A549 (cell line): ENCODE measurements around the gene CNOT3.

Experiments
- CEBPB ChIP-seq, 2 experiments: fragments of >200 bp in 1 of 2; sonication (Bioruptor Twin) in 1 of 2; formaldehyde crosslinking in 1 of 2; IDR thresholded peaks; 2 replicates each; pipeline ENCODE4 v1.6.1; 2012 to 2016
- CTCF ChIP-seq: fragments of >200 bp; sonication (Bioruptor Twin); formaldehyde crosslinking; IDR thresholded peaks from 3 replicates; pipeline ENCODE4 v1.5.1; 2016
- POLR2A ChIP-seq: IDR thresholded peaks from 2 replicates; pipeline ENCODE4 v1.6.1; 2012; ENCODE audit warnings: mild to moderate bottlenecking, low read length

- TF ChIP-seq CTCF (no peak), CEBPB (IDR thresholded peaks at IDR 0.05) (no peak), POLR2A (no peak)
Observed at GRCh38 chr19:54107876-54108490, 29.6 kb upstream of the CNOT3 start.
